Cardiac muscle cell (in vitro differentiated cells and primary cell): ENCODE results near the gene PXK. TPM values are rescaled to one million over a fixed set of nuclear protein-coding genes. Genes with fewer than 3 reads are reported as not detected.

Experiments
- DNase-seq, 2 donors: peaks; one replicate each; pipeline versions ENCODE4 v3.0.0 to v3.0.0-alpha.2; 2010 to 2017; ENCODE audit warnings: low read depth in 1 of 2, low spot score in 1 of 2
- H3K27ac ChIP-seq: fragments of 200-600 bp; sonication (generic); 2 replicates; pipeline ENCODE4 v1.5.1; 2016
- H3K27me3 ChIP-seq: fragments of 200-600 bp; sonication (generic); 2 replicates; pipeline ENCODE4 v1.6.0; 2016; ENCODE audit warnings: control low read depth
- H3K36me3 ChIP-seq: fragments of 200-600 bp; sonication (generic); 2 replicates; pipeline ENCODE4 v1.5.1; 2016; ENCODE audit warnings: control low read depth
- H3K4me1 ChIP-seq: fragments of 200-600 bp; sonication (generic); 2 replicates; pipeline ENCODE4 v1.8.1; 2017; ENCODE audit warnings: low read depth, mild to moderate bottlenecking, mixed run types
- H3K4me3 ChIP-seq: fragments of 200-600 bp; sonication (generic); 2 replicates; pipeline ENCODE4 v1.5.1; 2016; ENCODE audit warnings: mild to moderate bottlenecking
- H3K9me3 ChIP-seq: fragments of 200-600 bp; sonication (generic); 2 replicates; pipeline ENCODE4 v1.5.1; 2017; ENCODE audit warnings: low read depth, mild to moderate bottlenecking, control low read depth
- CTCF ChIP-seq: IDR thresholded peaks from 2 replicates; pipeline ENCODE4 v1.5.1; 2012; ENCODE audit warnings: low read depth, mild to moderate bottlenecking, low read length
- polyA plus RNA-seq: library from polyadenylated mRNA; unstranded; fragments of >200 nt; fragmentation: Nextera tagmentation; extraction: Ambion mirVana; gene quantifications from 2 replicates; pipeline ENCODE4 v1.2.1, GENCODE V29; 2016
- total RNA-seq: library from RNA; depleted of rRNA; stranded (reverse); fragments of >200 nt; gene quantifications from 2 replicates; pipeline ENCODE4 v1.2.3, GENCODE V29; 2016

The PXK gene
- total and polyA plus RNA-seq, 2 experiments from 2014 or later = 18.1 to 26.8 TPM

GRCh38 chr3:58331593-58332152 is 1.0 kb upstream of the PXK start:
- no peaks in the 10 kb centered on the region for H3K4me1 ChIP-seq
- H3K27me3 ChIP-seq = no peaks in the 10 kb centered on the region
- no peaks in the 10 kb centered on the region for H3K36me3 ChIP-seq
- no peak for TF ChIP-seq CTCF
- no peaks in the 10 kb centered on the region for H3K9me3 ChIP-seq
- H3K4me3 ChIP-seq = no peak overlapping the region
- no peak for DNase-seq
- no peak overlapping the region for H3K27ac ChIP-seq

- H3K27me3 ChIP-seq = no peaks in the 10 kb centered on the region
- no peak overlapping the region for H3K27ac ChIP-seq
- no peaks in the 10 kb centered on the region for H3K9me3 ChIP-seq
- DNase-seq = peak; percentile 29 to 49
- no peaks in the 10 kb centered on the region for H3K36me3 ChIP-seq
- H3K4me3 ChIP-seq = peak overlapping the region; percentile 78
- TF ChIP-seq CTCF = peak; percentile 16
- no peaks in the 10 kb centered on the region for H3K4me1 ChIP-seq
These were observed 717 bp downstream of the PXK start for GRCh38 chr3:58333206-58334012.

- no peaks in the 10 kb centered on the region for H3K9me3 ChIP-seq
- H3K27me3 ChIP-seq = no peaks in the 10 kb centered on the region
- DNase-seq = no peak
- TF ChIP-seq CTCF = no peak
- peak overlapping the region; percentile 78 for H3K4me3 ChIP-seq
- H3K36me3 ChIP-seq = no peaks in the 10 kb centered on the region
- H3K27ac ChIP-seq = no peak overlapping the region
- no peaks in the 10 kb centered on the region for H3K4me1 ChIP-seq
These were observed 1.3 kb downstream of the PXK start for GRCh38 chr3:58334013-58334321.

- Histone ChIP-seq H3K4me3 (no peak overlapping the region), H3K36me3 (no peaks in the 10 kb centered on the region), H3K27me3 (no peaks in the 10 kb centered on the region), H3K27ac (no peak overlapping the region), H3K4me1 (no peaks in the 10 kb centered on the region), H3K9me3 (no peaks in the 10 kb centered on the region)
- no peak for DNase-seq
- no peak for TF ChIP-seq CTCF
These were observed 1.8 kb downstream of the PXK start for GRCh38 chr3:58334506-58334884.

GRCh38 chr3:58335652-58335947 is 2.9 kb downstream of the PXK start:
- H3K4me3 ChIP-seq = no peak overlapping the region

More at GRCh38 chr3:58335652-58335947, 2.9 kb downstream of the PXK start:
- no peaks in the 10 kb centered on the region for H3K36me3 ChIP-seq
- no peak for TF ChIP-seq CTCF
- H3K4me1 ChIP-seq = peaks cover under 1% of the 10 kb centered on the region
- H3K27ac ChIP-seq = no peak overlapping the region
- H3K9me3 ChIP-seq = no peaks in the 10 kb centered on the region
- DNase-seq = no peak
- H3K27me3 ChIP-seq = no peaks in the 10 kb centered on the region
